Mesenchymal stem cell (in vitro differentiated cells and primary cell): ENCODE measurements around the gene MAP3K6.

Source experiments
- DNase-seq: peaks from one replicate; pipeline ENCODE4 v3.0.0-alpha.2; 2013
- H2AFZ ChIP-seq: one replicate; pipeline ENCODE4 v1.6.1; 2013; ENCODE audit warnings: low read depth, mild to moderate bottlenecking, control low read depth, inconsistent platforms, low read length, moderate library complexity
- H2AK5ac ChIP-seq: 2 replicates; pipeline ENCODE4 v1.6.1; 2013; ENCODE audit warnings: low read length, moderate library complexity, mild to moderate bottlenecking, inconsistent platforms; ENCODE audit not compliant: severe bottlenecking
- H2BK120ac ChIP-seq: one replicate; pipeline ENCODE4 v1.6.1; 2013; ENCODE audit warnings: low read depth, mild to moderate bottlenecking, inconsistent platforms, low read length, moderate library complexity
- H2BK12ac ChIP-seq, 2 experiments: one replicate each; pipeline ENCODE4 v1.6.1; 2013; ENCODE audit warnings: inconsistent platforms in 2 of 2, low read length in 2 of 2, mild to moderate bottlenecking in 2 of 2, moderate library complexity in 2 of 2, control low read depth in 1 of 2
- H2BK15ac ChIP-seq: one replicate; pipeline ENCODE4 v1.6.1; 2013; ENCODE audit warnings: mild to moderate bottlenecking, low read depth, inconsistent platforms; ENCODE audit not compliant: poor library complexity, severe bottlenecking
- H2BK5ac ChIP-seq: 2 replicates; pipeline ENCODE4 v1.6.1; 2013; ENCODE audit warnings: low read depth, mild to moderate bottlenecking, low read length, control low read depth, inconsistent platforms; ENCODE audit not compliant: poor library complexity, severe bottlenecking
- H3K14ac ChIP-seq, 2 experiments: one replicate each; pipeline ENCODE4 v1.6.1; 2013; ENCODE audit warnings: inconsistent platforms in 2 of 2, low read length in 2 of 2, control low read depth in 1 of 2, mild to moderate bottlenecking in 1 of 2, moderate library complexity in 1 of 2
- H3K18ac ChIP-seq, 2 experiments: one replicate each; pipeline ENCODE4 v1.6.1; 2013; ENCODE audit warnings: inconsistent platforms in 2 of 2, low read length in 2 of 2, control low read depth in 1 of 2, low read depth in 1 of 2, mild to moderate bottlenecking in 1 of 2
- H3K23ac ChIP-seq, 2 experiments: one replicate each; pipeline ENCODE4 v1.6.1; 2013; ENCODE audit warnings: inconsistent platforms in 2 of 2, low read length in 2 of 2, mild to moderate bottlenecking in 2 of 2, moderate library complexity in 2 of 2, control low read depth in 1 of 2
- H3K27ac ChIP-seq: 2 replicates; pipeline ENCODE4 v1.5.1; 2013; ENCODE audit warnings: mild to moderate bottlenecking, moderate library complexity, low read length, control low read depth, inconsistent platforms; ENCODE audit not compliant: poor library complexity, severe bottlenecking
- H3K27me3 ChIP-seq, 2 experiments: 2 replicates each; pipeline versions ENCODE4 v1.6.1 to v1.7.0; 2013; ENCODE audit warnings: low read length in 2 of 2, mild to moderate bottlenecking in 2 of 2, moderate library complexity in 2 of 2, control low read depth in 1 of 2, inconsistent platforms in 1 of 2; ENCODE audit not compliant: control insufficient read depth in 1 of 2, insufficient read depth in 1 of 2
- H3K36me3 ChIP-seq, 2 experiments: 2 replicates each; pipeline versions ENCODE4 v1.6.1 to v1.7.0; 2013; ENCODE audit warnings: low read length in 2 of 2, control low read depth in 1 of 2, inconsistent platforms in 1 of 2, low read depth in 1 of 2, mild to moderate bottlenecking in 1 of 2; ENCODE audit not compliant: insufficient read depth in 2 of 2, control insufficient read depth in 1 of 2
- H3K4ac ChIP-seq, 2 experiments: one replicate each; pipeline ENCODE4 v1.6.1; 2013; ENCODE audit warnings: inconsistent platforms in 2 of 2, low read length in 2 of 2, mild to moderate bottlenecking in 2 of 2, moderate library complexity in 2 of 2, control low read depth in 1 of 2, low read depth in 1 of 2
- H3K4me1 ChIP-seq: 2 replicates; pipeline ENCODE4 v1.6.1; 2013; ENCODE audit warnings: low read depth, low read length, control low read depth; ENCODE audit not compliant: control insufficient read depth, insufficient read depth
- H3K4me2 ChIP-seq: 2 replicates; pipeline ENCODE4 v1.6.1; 2013; ENCODE audit warnings: low read length, mild to moderate bottlenecking, inconsistent platforms; ENCODE audit not compliant: poor library complexity, severe bottlenecking
- H3K4me3 ChIP-seq, 2 experiments: 2 replicates each; pipeline versions ENCODE4 v1.5.1 to v1.7.0; 2013; ENCODE audit warnings: low read length in 2 of 2, mild to moderate bottlenecking in 2 of 2, control low read depth in 1 of 2, low read depth in 1 of 2; ENCODE audit not compliant: insufficient read depth in 1 of 2
- H3K79me1 ChIP-seq: replicated peaks from 2 replicates; pipeline ENCODE4 v1.6.1; 2013; ENCODE audit warnings: mild to moderate bottlenecking, control low read depth, low read length, inconsistent platforms; ENCODE audit not compliant: poor library complexity, severe bottlenecking
- H3K9ac ChIP-seq: 2 replicates; pipeline ENCODE4 v1.7.0; 2013; ENCODE audit warnings: mild to moderate bottlenecking, low read length, moderate library complexity
- H3K9me3 ChIP-seq: 2 replicates; pipeline ENCODE4 v1.7.0; 2013; ENCODE audit warnings: mild to moderate bottlenecking, low read length; ENCODE audit not compliant: control insufficient read depth
- H4K8ac ChIP-seq: one replicate; pipeline ENCODE4 v1.6.1; 2013; ENCODE audit warnings: inconsistent platforms, mild to moderate bottlenecking, low read length, moderate library complexity
- H4K91ac ChIP-seq: one replicate; pipeline ENCODE4 v1.6.1; 2013; ENCODE audit warnings: mild to moderate bottlenecking, low read length, inconsistent platforms
- WGBS: methylation state at CpG from one replicate; pipeline ENCODE4 v1.1.7; 2013; ENCODE audit warnings: mixed read lengths; 5-methylcytosine and 5-hydroxymethylcytosine counted together

MAP3K6 gene

DNA sequence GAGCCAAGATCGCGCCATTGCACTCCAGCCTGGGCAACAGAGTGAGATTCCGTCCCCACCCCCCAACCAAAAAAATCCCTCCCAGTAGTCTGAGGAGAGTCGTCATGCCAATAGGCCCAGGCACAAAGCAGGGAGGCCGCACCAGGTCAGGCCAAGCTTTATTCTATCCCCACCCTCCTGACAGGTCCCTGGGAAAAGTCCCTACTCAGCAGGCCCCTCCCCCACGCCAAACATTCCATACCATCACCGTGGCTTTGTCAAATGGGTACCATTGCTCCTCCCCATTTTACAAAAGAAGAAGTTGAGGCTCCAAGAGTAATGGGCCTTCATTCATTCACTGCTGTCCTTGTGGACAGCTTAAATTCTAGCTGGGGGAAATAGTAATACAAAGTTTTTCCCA lies 31.0 kb upstream of the MAP3K6 start:
- WGBS, result 87% methylated on average over 7 of the region's 7 CpGs
- Histone ChIP-seq H2BK15ac (no peak overlapping the region), H3K27ac (no peak overlapping the region), H3K14ac (no peak overlapping the region), H3K18ac (no peak overlapping the region), H2AK5ac (peak overlapping the region; percentile 4), H3K27me3 (peaks cover 0 to 3% of the 10 kb centered on the region in 2 experiments), H3K36me3 (peaks cover 6% of the 10 kb centered on the region in 2 experiments), H3K23ac (no peak overlapping the region), H4K91ac (no peak overlapping the region), H2AFZ (no peak overlapping the region), H4K8ac (peak overlapping the region; percentile 14), H3K4ac (no peak overlapping the region), H3K9ac (no peak overlapping the region), H3K9me3 (no peaks in the 10 kb centered on the region), H2BK12ac (no peak overlapping the region), H3K4me1 (peaks cover 36% of the 10 kb centered on the region), H3K4me3 (no peak overlapping the region), H2BK5ac (no peak overlapping the region), H3K79me1 (peaks cover 9% of the 10 kb centered on the region), H3K4me2 (no peak overlapping the region), H2BK120ac (no peak overlapping the region)
- no peak for DNase-seq

DNA sequence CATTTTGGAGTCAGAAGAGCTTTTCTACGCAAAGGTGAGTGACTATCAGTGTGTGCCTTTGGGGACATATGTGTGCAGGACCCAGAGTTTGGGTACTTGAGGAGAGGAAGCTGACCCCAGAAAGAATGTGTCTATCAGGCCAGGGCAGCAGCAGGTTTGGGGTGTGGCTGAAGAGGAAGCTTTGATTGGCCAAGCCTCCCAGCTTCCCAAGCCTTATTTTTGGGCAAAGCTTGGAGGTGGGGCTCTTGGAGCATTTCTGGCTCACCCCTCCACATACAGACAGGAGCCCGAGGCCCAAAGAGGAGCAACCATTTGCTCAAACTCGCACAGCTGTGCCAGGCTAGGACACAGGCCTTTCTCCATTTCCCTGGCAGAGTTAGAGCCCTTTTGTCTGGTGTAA lies 30.3 kb upstream of the MAP3K6 start:
- H3K27me3 ChIP-seq, result peaks cover 0 to 3% of the 10 kb centered on the region in 2 experiments
- WGBS, result 95% methylated on average over 3 of the region's 3 CpGs
- H3K23ac ChIP-seq, result no peak overlapping the region
- H2BK15ac ChIP-seq, result no peak overlapping the region
- no peak overlapping the region for H4K91ac ChIP-seq
- no peak overlapping the region for H3K9ac ChIP-seq
- H2AFZ ChIP-seq, result no peak overlapping the region
- no peak overlapping the region for H2BK12ac ChIP-seq
- no peak overlapping the region for H2AK5ac ChIP-seq
- H3K27ac ChIP-seq, result no peak overlapping the region
- no peak overlapping the region for H3K14ac ChIP-seq
- H3K79me1 ChIP-seq, result peaks cover 10% of the 10 kb centered on the region
- no peak for DNase-seq
- H3K36me3 ChIP-seq, result peaks cover 6% of the 10 kb centered on the region in 2 experiments
- H3K4me1 ChIP-seq, result peaks cover 33% of the 10 kb centered on the region
- H2BK120ac ChIP-seq, result no peak overlapping the region
- H2BK5ac ChIP-seq, result no peak overlapping the region
- H4K8ac ChIP-seq, result no peak overlapping the region
- no peak overlapping the region for H3K4me2 ChIP-seq
- no peak overlapping the region for H3K4ac ChIP-seq
- no peak overlapping the region for H3K4me3 ChIP-seq
- no peak overlapping the region for H3K18ac ChIP-seq
- H3K9me3 ChIP-seq, result no peaks in the 10 kb centered on the region

DNA sequence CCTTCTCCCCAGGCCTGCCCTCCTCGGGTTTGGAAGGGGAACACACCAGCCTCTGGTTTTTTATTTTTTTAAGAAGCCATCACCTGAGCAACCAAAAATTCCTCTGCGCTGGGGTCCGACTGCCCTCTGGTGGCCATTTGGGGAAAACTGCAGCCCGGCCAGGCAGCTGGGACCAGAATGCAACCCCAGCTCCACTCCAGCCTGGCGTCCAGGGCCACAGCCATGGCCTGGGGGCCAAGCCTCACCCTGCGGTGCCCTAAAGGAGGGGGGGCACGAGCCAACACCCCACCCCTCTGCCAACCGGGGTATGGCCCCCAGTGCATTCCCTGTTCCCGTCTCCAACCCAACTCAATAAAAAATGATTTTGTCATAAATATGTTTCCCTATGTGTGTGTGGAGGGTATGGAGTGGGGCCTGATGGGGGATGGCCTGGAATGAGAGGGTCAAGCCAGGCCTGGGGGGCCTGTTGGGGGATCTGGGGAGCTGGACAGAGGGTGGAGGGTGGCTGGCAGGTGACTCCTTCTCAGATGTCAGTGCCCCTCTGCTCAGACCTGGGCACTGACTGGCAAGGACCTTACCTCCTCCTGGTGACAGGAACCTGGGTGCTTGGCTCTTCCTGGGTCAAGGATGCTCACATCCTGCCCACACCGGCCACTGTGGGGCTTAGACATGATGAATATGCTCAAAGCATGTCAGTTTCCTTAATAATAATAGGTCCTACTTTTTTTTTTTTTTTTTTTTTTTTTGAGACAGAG lies 28.9 kb upstream of the MAP3K6 start:
- Histone ChIP-seq H3K4ac (no peak overlapping the region), H3K4me3 (no peak overlapping the region), H2AK5ac (peak overlapping the region; percentile 77), H2BK120ac (no peak overlapping the region), H3K4me2 (no peak overlapping the region), H2BK5ac (no peak overlapping the region), H3K27me3 (peaks cover 0 to 11% of the 10 kb centered on the region in 2 experiments), H3K23ac (no peak overlapping the region), H4K8ac (peak overlapping the region; percentile 12), H3K27ac (no peak overlapping the region), H3K9me3 (no peaks in the 10 kb centered on the region), H2BK15ac (no peak overlapping the region), H3K18ac (peak overlapping the region in 1 of 2 experiments; percentile 46), H3K36me3 (peaks cover 0 to 6% of the 10 kb centered on the region in 2 experiments), H3K79me1 (peaks cover 10% of the 10 kb centered on the region), H3K4me1 (peaks cover 33% of the 10 kb centered on the region), H4K91ac (no peak overlapping the region), H2AFZ (no peak overlapping the region), H3K9ac (peak overlapping the region; percentile 75), H3K14ac (no peak overlapping the region), H2BK12ac (peak overlapping the region in 1 of 2 experiments; percentile 33)
- WGBS, result 2% methylated on average over 6 of the region's 10 CpGs
- DNase-seq, result peak; percentile 59

DNA sequence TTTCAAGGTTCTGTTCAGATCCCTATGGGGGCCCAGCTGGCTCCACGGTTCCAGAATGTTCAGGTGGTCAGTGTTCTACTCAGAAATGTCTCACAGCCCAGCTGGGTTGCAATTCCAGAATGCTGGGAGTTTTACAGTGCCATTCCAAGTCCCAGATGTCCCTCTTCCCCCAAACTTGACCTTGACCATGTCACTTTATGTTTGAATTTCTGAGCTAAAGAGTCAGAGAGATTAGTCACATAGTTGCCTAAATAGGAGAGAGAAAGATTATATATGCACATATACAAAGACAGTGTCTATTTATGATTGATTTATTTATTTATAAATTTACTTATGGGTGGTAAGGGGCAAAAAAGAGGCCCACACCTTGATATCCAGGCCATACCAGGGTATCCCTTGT lies 28.2 kb upstream of the MAP3K6 start:
- Histone ChIP-seq H3K4me1 (peaks cover 28% of the 10 kb centered on the region), H3K79me1 (peaks cover 10% of the 10 kb centered on the region), H2BK120ac (no peak overlapping the region), H3K18ac (no peak overlapping the region), H2BK5ac (no peak overlapping the region), H2AFZ (no peak overlapping the region), H4K91ac (no peak overlapping the region), H3K23ac (no peak overlapping the region), H4K8ac (no peak overlapping the region), H3K4ac (no peak overlapping the region), H3K36me3 (peaks cover 0 to 6% of the 10 kb centered on the region in 2 experiments), H3K9ac (peak overlapping the region; percentile 75), H3K9me3 (no peaks in the 10 kb centered on the region), H3K4me2 (no peak overlapping the region), H2BK15ac (no peak overlapping the region), H3K14ac (no peak overlapping the region), H2BK12ac (no peak overlapping the region), H2AK5ac (no peak overlapping the region), H3K27ac (no peak overlapping the region), H3K4me3 (no peak overlapping the region), H3K27me3 (peaks cover 0 to 11% of the 10 kb centered on the region in 2 experiments)
- 85% methylated on average over 1 of the region's 1 CpG for WGBS
- DNase-seq, result peak; percentile 51
